Loucy (cell line): ENCODE data around the gene C10orf67.
A peak's percentile ranks its signal among the peaks of the same experiment; 100 is the strongest.

ENCODE experiments used
- H2AFZ ChIP-seq: fragments of 200-600 bp; sonication (generic); 2 replicates; pipeline ENCODE4 v1.6.0; 2016; ENCODE audit warnings: antibody characterized with exemption, mild to moderate bottlenecking, low read length, moderate library complexity
- H3F3A ChIP-seq: fragments of 200-600 bp; 2 replicates; pipeline ENCODE4 v1.6.0; 2016; ENCODE audit warnings: antibody characterized with exemption, low read depth, mild to moderate bottlenecking
- H3K27me3 ChIP-seq: fragments of 200-600 bp; sonication (generic); 2 replicates; pipeline ENCODE4 v1.6.1; 2014; ENCODE audit warnings: low read length, mild to moderate bottlenecking; ENCODE audit not compliant: insufficient read depth, poor library complexity, severe bottlenecking
- H3K36me3 ChIP-seq: fragments of 200-600 bp; sonication (generic); 2 replicates; pipeline ENCODE4 v1.6.1; 2016; ENCODE audit warnings: low read length; ENCODE audit not compliant: insufficient read depth
- H3K4me1 ChIP-seq: fragments of 200-600 bp; sonication (generic); 2 replicates; pipeline ENCODE4 v1.5.1; 2014; ENCODE audit warnings: low read length, mild to moderate bottlenecking; ENCODE audit not compliant: insufficient read depth, poor library complexity, severe bottlenecking
- H3K4me2 ChIP-seq: fragments of 200-600 bp; sonication (generic); 2 replicates; pipeline ENCODE4 v1.6.0; 2014; ENCODE audit warnings: antibody characterized with exemption, low read length, low read depth, mild to moderate bottlenecking; ENCODE audit not compliant: poor library complexity, severe bottlenecking
- H3K4me3 ChIP-seq: fragments of 200-600 bp; sonication (generic); 2 replicates; pipeline ENCODE4 v1.5.1; 2014; ENCODE audit warnings: low read length, mild to moderate bottlenecking, mixed read lengths; ENCODE audit not compliant: poor library complexity, severe bottlenecking
- H3K79me2 ChIP-seq: fragments of 200-600 bp; sonication (generic); 2 replicates; pipeline ENCODE4 v1.6.1; 2014; ENCODE audit warnings: low read length; ENCODE audit not compliant: insufficient read depth
- H3K9ac ChIP-seq: fragments of 200-600 bp; sonication (generic); 2 replicates; pipeline ENCODE4 v1.6.0; 2014; ENCODE audit warnings: mild to moderate bottlenecking, low read depth, low read length, moderate library complexity; ENCODE audit not compliant: poor library complexity, severe bottlenecking
- H3K9me2 ChIP-seq: fragments of 200-600 bp; sonication (generic); replicated peaks from 2 replicates; pipeline ENCODE4 v1.6.1; 2016; ENCODE audit warnings: low read depth, low read length, mixed read lengths
- H3K9me3 ChIP-seq: fragments of 200-600 bp; sonication (generic); 2 replicates; pipeline ENCODE4 v1.6.1; 2014; ENCODE audit warnings: mild to moderate bottlenecking, antibody characterized with exemption, low read length, low read depth; ENCODE audit not compliant: insufficient read depth
- H4K20me1 ChIP-seq: fragments of 200-600 bp; sonication (generic); 2 replicates; pipeline ENCODE4 v1.6.0; 2014; ENCODE audit warnings: antibody characterized with exemption, low read length, mild to moderate bottlenecking; ENCODE audit not compliant: insufficient read depth, poor library complexity, severe bottlenecking
- EZH2phosphoT487 ChIP-seq: fragments of 200-600 bp; IDR thresholded peaks from 2 replicates; pipeline ENCODE4 v1.6.1; 2018; ENCODE audit warnings: antibody characterized with exemption, mild to moderate bottlenecking, moderate library complexity, borderline replicate concordance
- TF ChIP-seq, protein P1 (sequence below): fragments of 200-600 bp; sonication (generic); conservative IDR thresholded peaks from 2 replicates; pipeline ENCODE4 v1.5.1; 2014; ENCODE audit warnings: mild to moderate bottlenecking, antibody characterized with exemption, low read length

The C10orf67 gene

GRCh38 chr10:23156447-23157150, 188.0 kb downstream of the C10orf67 start:
- Histone ChIP-seq H2AFZ (peak overlapping the region; percentile 63; the same call in 1 of the 2 replicates), H4K20me1 (no peaks in the 10 kb centered on the region), H3K4me1 (peaks cover 20% of the 10 kb centered on the region), H3K9ac (no peak overlapping the region), H3K27me3 (no peaks in the 10 kb centered on the region), H3K4me2 (peak overlapping the region; percentile 46), H3K36me3 (no peaks in the 10 kb centered on the region), H3K79me2 (no peaks in the 10 kb centered on the region), H3F3A (peaks cover 3% of the 10 kb centered on the region; the same call in 1 of the 2 replicates), H3K9me3 (no peaks in the 10 kb centered on the region), H3K4me3 (peak overlapping the region; percentile 0), H3K9me2 (no peaks in the 10 kb centered on the region)
- TF ChIP-seq, protein P1, sequence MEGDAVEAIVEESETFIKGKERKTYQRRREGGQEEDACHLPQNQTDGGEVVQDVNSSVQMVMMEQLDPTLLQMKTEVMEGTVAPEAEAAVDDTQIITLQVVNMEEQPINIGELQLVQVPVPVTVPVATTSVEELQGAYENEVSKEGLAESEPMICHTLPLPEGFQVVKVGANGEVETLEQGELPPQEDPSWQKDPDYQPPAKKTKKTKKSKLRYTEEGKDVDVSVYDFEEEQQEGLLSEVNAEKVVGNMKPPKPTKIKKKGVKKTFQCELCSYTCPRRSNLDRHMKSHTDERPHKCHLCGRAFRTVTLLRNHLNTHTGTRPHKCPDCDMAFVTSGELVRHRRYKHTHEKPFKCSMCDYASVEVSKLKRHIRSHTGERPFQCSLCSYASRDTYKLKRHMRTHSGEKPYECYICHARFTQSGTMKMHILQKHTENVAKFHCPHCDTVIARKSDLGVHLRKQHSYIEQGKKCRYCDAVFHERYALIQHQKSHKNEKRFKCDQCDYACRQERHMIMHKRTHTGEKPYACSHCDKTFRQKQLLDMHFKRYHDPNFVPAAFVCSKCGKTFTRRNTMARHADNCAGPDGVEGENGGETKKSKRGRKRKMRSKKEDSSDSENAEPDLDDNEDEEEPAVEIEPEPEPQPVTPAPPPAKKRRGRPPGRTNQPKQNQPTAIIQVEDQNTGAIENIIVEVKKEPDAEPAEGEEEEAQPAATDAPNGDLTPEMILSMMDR = no peak
- TF ChIP-seq EZH2phosphoT487 = no peak

DNA sequence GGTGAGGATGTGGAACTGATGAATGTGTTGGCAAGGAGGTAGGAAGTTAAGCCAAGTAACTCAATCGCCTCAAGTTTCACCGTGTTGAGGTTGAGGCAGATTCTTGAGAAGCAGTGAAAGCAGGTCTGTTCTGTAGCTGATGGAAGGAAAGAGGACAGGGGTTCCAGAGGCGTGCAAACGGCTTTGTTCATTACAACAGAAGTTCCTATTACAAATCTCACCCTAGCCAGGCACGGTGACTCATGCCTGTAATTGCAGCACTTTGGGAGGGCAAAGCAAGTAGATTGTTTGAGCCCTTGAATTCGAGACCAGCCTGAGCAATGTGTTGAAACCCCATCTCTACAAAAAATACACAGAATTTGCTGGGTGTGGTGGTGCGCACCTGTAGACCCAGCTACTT, 189.4 kb downstream of the C10orf67 start:
- Histone ChIP-seq H3K9me2 (no peaks in the 10 kb centered on the region), H3K36me3 (no peaks in the 10 kb centered on the region), H2AFZ (no peak overlapping the region), H3K4me3 (no peak overlapping the region), H3K27me3 (no peaks in the 10 kb centered on the region), H3K4me1 (peaks cover 20% of the 10 kb centered on the region), H4K20me1 (no peaks in the 10 kb centered on the region), H3K9ac (no peak overlapping the region), H3K79me2 (no peaks in the 10 kb centered on the region), H3K9me3 (no peaks in the 10 kb centered on the region), H3F3A (peaks cover 3% of the 10 kb centered on the region; the same call in 1 of the 2 replicates), H3K4me2 (no peak overlapping the region)
- TF ChIP-seq, protein P1 = no peak
- TF ChIP-seq EZH2phosphoT487 = no peak
